ENCODE measurements around the gene NPFFR1. TPM values are rescaled to one million over a fixed set of nuclear protein-coding genes. Genes with fewer than 3 reads are reported as not detected.

The NPFFR1 gene
- total RNA-seq, result not detected in 2 replicates

GRCh38 chr10:70283445-70284399, at the start of gene NPFFR1:
Gene NPFFR1, minus strand, starts transcription at chr10:70284004. Its CDS starts 328 bp downstream, at chr10:70283676.

GRCh38 chr10:70233109-70233938, 50.5 kb downstream of the NPFFR1 start, which contains the start of gene PPA1:
Gene PPA1, minus strand, starts transcription at chr10:70233429. Its CDS starts 102 bp downstream, at chr10:70233327.

Other genes with a start within 250 kb of the NPFFR1 start
- 0.59 and 1.1 TPM in 2 replicates for gene MACROH2A2, start 231.2 kb downstream of the NPFFR1 start, total RNA-seq
- 6.2 and 7.8 TPM in 2 replicates for gene AIFM2, start 151.2 kb downstream of the NPFFR1 start, total RNA-seq
- 5.3 and 6.9 TPM in 2 replicates for gene TYSND1, start 137.3 kb downstream of the NPFFR1 start, total RNA-seq
- gene SAR1A, start 113.5 kb downstream of the NPFFR1 start, total RNA-seq, result 64.2 and 67.1 TPM in 2 replicates
- gene PPA1, start 50.6 kb downstream of the NPFFR1 start, total RNA-seq, result 195 and 198 TPM in 2 replicates
- 7.7 and 13.9 TPM in 2 replicates for gene LRRC20, start 98.6 kb upstream of the NPFFR1 start, total RNA-seq
- gene EIF4EBP2, start 120.1 kb upstream of the NPFFR1 start, total RNA-seq, result 20.7 and 21.8 TPM in 2 replicates
- not detected in 2 replicates for gene NODAL, start 157.7 kb upstream of the NPFFR1 start, total RNA-seq
- gene PALD1, start 194.8 kb upstream of the NPFFR1 start, total RNA-seq, result 31.8 and 32.5 TPM in 2 replicates